DND-41 (cell line): ENCODE measurements around the gene OR51I1.

ENCODE experiments used
- CTCF ChIP-seq: IDR thresholded peaks from 2 replicates; pipeline ENCODE4 v1.5.1; 2012; ENCODE audit warnings: borderline replicate concordance, low read length, moderate library complexity, mild to moderate bottlenecking; ENCODE audit not compliant: poor library complexity, severe bottlenecking; ENCODE audit errors: extremely low read depth
- EZH2 ChIP-seq: IDR thresholded peaks from 3 replicates; pipeline ENCODE4 v1.6.1; 2012; ENCODE audit warnings: borderline replicate concordance, low read depth, mild to moderate bottlenecking, moderate library complexity, low read length, inconsistent platforms; ENCODE audit not compliant: severe bottlenecking

DNA sequence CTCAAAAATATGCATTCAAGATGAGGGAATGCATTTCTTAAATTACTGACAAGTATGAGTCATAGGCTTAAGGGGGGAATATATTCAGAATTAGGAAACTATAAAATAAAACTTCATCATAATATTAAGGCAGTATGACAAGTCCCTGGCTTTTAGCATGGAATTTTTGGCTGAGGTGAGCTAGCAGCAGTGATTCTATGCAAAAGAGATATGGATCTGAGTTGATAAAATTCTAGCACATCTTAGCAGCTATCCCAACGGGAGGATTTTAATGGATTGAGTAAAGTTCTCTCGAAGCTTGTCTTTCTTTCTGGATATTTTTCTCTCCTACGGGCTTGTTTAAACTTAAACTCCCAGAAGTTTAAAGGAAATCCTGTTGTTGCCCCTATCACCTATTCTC is 18.2 kb downstream of the OR51I1 start:
- TF ChIP-seq CTCF (no peak), EZH2 (no peak)
